HepG2 (cell line): ENCODE results near the gene SAMD4A. TPM values are rescaled to one million over a fixed set of nuclear protein-coding genes. Genes with fewer than 3 reads are reported as not detected.
A peak's percentile ranks its signal among the peaks of the same experiment; 100 is the strongest.

Source experiments
- CBX5 ChIP-seq: sonication (generic); formaldehyde crosslinking; IDR thresholded peaks from 2 replicates; pipeline ENCODE4 v1.4.0; 2020; ENCODE audit warnings: missing genetic modification reagents, borderline replicate concordance
- NFATC3 ChIP-seq: sonication (generic); formaldehyde crosslinking; IDR thresholded peaks from 2 replicates; pipeline ENCODE4 v1.5.1; 2020; ENCODE audit warnings: mild to moderate bottlenecking, missing genetic modification reagents
- PHF21A ChIP-seq: sonication (generic); formaldehyde crosslinking; IDR thresholded peaks from 2 replicates; pipeline ENCODE4 v1.5.0; 2020; ENCODE audit warnings: mild to moderate bottlenecking, missing genetic modification reagents
- PRMT3 ChIP-seq: sonication (generic); formaldehyde crosslinking; IDR thresholded peaks from 2 replicates; pipeline ENCODE4 v1.8.1; 2022; ENCODE audit warnings: low read depth, mild to moderate bottlenecking, moderate library complexity, missing genetic modification reagents, borderline replicate concordance
- TCF12 ChIP-seq, 2 experiments: fragments of 450-650 bp in 1 of 2; sonication (generic) in 1 of 2; formaldehyde crosslinking in 1 of 2; IDR thresholded peaks; 2 replicates each; pipeline versions ENCODE4 v1.6.1 to v1.8.0; 2017 to 2022; ENCODE audit warnings: antibody characterized with exemption in 1 of 2, mild to moderate bottlenecking in 1 of 2, missing genetic modification reagents in 1 of 2, moderate library complexity in 1 of 2
- ZFP36L2 ChIP-seq: sonication (generic); formaldehyde crosslinking; IDR thresholded peaks from 2 replicates; pipeline ENCODE4 v1.4.0; 2020; ENCODE audit warnings: missing genetic modification reagents
- ZNF136 ChIP-seq: sonication (generic); formaldehyde crosslinking; IDR thresholded peaks from 2 replicates; pipeline ENCODE4 v1.8.1; 2022; ENCODE audit warnings: low read depth, mild to moderate bottlenecking, moderate library complexity, missing genetic modification reagents
- ZNF205 ChIP-seq: IDR thresholded peaks from 2 replicates; pipeline ENCODE4 v1.6.1; 2018; ENCODE audit warnings: missing biosample characterization, missing genetic modification reagents
- ZNF251 ChIP-seq: sonication (generic); formaldehyde crosslinking; IDR thresholded peaks from 2 replicates; pipeline ENCODE4 v1.9.0; 2021; ENCODE audit warnings: mild to moderate bottlenecking, missing genetic modification reagents
- ZNF329 ChIP-seq: sonication (generic); formaldehyde crosslinking; IDR thresholded peaks from 2 replicates; pipeline ENCODE4 v1.9.0; 2021; ENCODE audit warnings: low read depth, mild to moderate bottlenecking, missing genetic modification reagents
- ZNF546 ChIP-seq: sonication (generic); formaldehyde crosslinking; conservative IDR thresholded peaks from 2 replicates; pipeline ENCODE4 v1.8.1; 2023; ENCODE audit warnings: mild to moderate bottlenecking, missing genetic modification reagents
- ZNF605 ChIP-seq: sonication (generic); formaldehyde crosslinking; IDR thresholded peaks from 2 replicates; pipeline ENCODE4 v1.8.0; 2022; ENCODE audit warnings: mild to moderate bottlenecking, missing genetic modification reagents
- polyA plus RNA-seq, 8 experiments: library from polyadenylated mRNA; depleted of rRNA in 3 of 8; stranded (reverse) in 7 of 8; unstranded in 1 of 8; fragments of >200 nt; fragmentation: Illumina TruSeq in 4 of 8; extraction: Trizol in 4 of 8; gene quantifications; 2 replicates each; pipeline versions ENCODE4 v1.2.1 to v1.2.3, GENCODE V29; 2011 to 2016; ENCODE audit warnings: low read depth in 4 of 8, missing spikeins in 1 of 8, mixed read lengths in 1 of 8; ENCODE audit not compliant: insufficient read depth in 1 of 8
- total RNA-seq, 5 experiments: library from RNA; depleted of rRNA; stranded (reverse); fragments of >200 nt; fragmentation: Illumina TruSeq; extraction: Trizol; gene quantifications; 2 replicates each; pipeline ENCODE4 v1.2.3, GENCODE V29; 2016; ENCODE audit warnings: low read depth in 1 of 5
- TF ChIP-seq, protein P1 (sequence below): sonication (generic); formaldehyde crosslinking; IDR thresholded peaks from one replicate; pipeline ENCODE4 v1.5.1; 2020; ENCODE audit warnings: mild to moderate bottlenecking, missing genetic modification reagents; ENCODE audit errors: not compliant biosample characterization
- TF ChIP-seq, protein P2 (sequence below): sonication (generic); formaldehyde crosslinking; IDR thresholded peaks from 2 replicates; pipeline ENCODE4 v1.8.1; 2022; ENCODE audit warnings: low read depth, mild to moderate bottlenecking, missing genetic modification reagents
- TF ChIP-seq, protein P3 (sequence below): sonication (generic); formaldehyde crosslinking; IDR thresholded peaks from 2 replicates; pipeline ENCODE4 v1.8.0; 2022; ENCODE audit warnings: missing genetic modification reagents, mild to moderate bottlenecking, inconsistent platforms, borderline replicate concordance
- TF ChIP-seq, protein P4 (sequence below): sonication (generic); formaldehyde crosslinking; IDR thresholded peaks from 2 replicates; pipeline ENCODE4 v1.4.0; 2020; ENCODE audit warnings: missing genetic modification reagents

SAMD4A gene
- total and polyA plus RNA-seq, 2 of the 13 experiments (the other 11 are each of a cell fraction or from before 2014, with no cell fraction given), result 11.8 to 13.0 TPM

DNA sequence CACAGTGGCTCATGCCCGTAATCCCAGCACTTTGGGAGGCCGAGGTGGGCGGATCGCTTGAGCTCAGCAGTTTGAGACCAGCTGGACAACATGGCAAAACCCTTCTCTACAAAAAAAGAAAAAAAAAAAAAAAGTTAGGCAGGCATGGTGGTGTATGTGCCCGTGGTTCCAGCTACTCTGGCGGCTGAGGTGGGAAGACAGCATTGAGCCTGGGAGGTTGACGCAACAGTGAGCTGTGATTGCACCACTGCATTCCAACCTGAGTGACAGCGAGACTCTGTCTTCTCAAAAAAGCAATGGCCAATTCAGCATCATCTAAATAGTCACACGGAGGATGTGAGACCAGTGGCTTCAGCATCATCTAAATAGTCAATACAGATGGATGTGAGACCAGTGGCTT lies 10.4 kb upstream of the SAMD4A start (continued):
- TF ChIP-seq, protein P1, sequence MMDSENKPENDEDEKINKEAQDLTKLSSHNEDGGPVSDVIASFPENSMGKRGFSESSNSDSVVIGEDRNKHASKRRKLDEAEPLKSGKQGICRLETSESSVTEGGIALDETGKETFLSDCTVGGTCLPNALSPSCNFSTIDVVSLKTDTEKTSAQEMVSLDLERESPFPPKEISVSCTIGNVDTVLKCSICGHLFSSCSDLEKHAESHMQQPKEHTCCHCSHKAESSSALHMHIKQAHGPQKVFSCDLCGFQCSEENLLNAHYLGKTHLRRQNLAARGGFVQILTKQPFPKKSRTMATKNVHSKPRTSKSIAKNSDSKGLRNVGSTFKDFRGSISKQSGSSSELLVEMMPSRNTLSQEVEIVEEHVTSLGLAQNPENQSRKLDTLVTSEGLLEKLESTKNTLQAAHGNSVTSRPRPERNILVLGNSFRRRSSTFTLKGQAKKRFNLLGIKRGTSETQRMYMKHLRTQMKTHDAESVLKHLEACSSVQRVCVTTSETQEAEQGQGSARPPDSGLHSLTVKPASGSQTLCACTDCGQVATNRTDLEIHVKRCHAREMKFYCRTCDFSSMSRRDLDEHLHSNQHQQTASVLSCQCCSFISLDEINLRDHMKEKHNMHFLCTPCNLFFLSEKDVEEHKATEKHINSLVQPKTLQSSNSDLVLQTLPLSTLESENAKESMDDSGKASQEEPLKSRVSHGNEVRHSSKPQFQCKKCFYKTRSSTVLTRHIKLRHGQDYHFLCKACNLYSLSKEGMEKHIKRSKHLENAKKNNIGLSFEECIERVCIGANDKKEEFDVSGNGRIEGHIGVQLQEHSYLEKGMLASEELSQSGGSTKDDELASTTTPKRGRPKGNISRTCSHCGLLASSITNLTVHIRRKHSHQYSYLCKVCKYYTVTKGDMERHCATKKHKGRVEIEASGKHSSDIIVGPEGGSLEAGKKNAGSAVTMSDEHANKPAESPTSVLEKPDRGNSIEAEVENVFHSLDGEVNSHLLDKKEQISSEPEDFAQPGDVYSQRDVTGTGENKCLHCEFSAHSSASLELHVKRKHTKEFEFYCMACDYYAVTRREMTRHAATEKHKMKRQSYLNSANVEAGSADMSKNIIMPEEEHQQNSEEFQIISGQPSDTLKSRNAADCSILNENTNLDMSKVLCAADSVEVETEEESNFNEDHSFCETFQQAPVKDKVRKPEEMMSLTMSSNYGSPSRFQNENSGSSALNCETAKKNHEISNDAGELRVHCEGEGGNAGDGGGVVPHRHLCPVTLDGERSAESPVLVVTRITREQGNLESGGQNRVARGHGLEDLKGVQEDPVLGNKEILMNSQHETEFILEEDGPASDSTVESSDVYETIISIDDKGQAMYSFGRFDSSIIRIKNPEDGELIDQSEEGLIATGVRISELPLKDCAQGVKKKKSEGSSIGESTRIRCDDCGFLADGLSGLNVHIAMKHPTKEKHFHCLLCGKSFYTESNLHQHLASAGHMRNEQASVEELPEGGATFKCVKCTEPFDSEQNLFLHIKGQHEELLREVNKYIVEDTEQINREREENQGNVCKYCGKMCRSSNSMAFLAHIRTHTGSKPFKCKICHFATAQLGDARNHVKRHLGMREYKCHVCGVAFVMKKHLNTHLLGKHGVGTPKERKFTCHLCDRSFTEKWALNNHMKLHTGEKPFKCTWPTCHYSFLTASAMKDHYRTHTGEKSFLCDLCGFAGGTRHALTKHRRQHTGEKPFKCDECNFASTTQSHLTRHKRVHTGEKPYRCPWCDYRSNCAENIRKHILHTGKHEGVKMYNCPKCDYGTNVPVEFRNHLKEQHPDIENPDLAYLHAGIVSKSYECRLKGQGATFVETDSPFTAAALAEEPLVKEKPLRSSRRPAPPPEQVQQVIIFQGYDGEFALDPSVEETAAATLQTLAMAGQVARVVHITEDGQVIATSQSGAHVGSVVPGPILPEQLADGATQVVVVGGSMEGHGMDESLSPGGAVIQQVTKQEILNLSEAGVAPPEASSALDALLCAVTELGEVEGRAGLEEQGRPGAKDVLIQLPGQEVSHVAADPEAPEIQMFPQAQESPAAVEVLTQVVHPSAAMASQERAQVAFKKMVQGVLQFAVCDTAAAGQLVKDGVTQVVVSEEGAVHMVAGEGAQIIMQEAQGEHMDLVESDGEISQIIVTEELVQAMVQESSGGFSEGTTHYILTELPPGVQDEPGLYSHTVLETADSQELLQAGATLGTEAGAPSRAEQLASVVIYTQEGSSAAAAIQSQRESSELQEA (CRISPR knock-in tag), result no peak
- TF ChIP-seq ZNF329 (CRISPR knock-in tag) (no peak), NFATC3 (CRISPR knock-in tag) (no peak), ZNF546 (no peak), ZNF205 (CRISPR knock-in tag) (no peak), CBX5 (CRISPR knock-in tag) (no peak), ZNF605 (CRISPR knock-in tag) (0 out of 2 replicates have a peak, but pooled peaks have one; percentile 22), ZNF251 (CRISPR knock-in tag) (no peak), PRMT3 (no peak), ZNF136 (no peak), ZFP36L2 (CRISPR knock-in tag) (no peak), PHF21A (no peak; the same call in 1 of the 2 replicates), TCF12 (IDR thresholded peaks at IDR 0.05) (no peak), TCF12 (CRISPR knock-in tag; IDR thresholded peaks at IDR 0.05) (no peak)
- TF ChIP-seq, protein P2, sequence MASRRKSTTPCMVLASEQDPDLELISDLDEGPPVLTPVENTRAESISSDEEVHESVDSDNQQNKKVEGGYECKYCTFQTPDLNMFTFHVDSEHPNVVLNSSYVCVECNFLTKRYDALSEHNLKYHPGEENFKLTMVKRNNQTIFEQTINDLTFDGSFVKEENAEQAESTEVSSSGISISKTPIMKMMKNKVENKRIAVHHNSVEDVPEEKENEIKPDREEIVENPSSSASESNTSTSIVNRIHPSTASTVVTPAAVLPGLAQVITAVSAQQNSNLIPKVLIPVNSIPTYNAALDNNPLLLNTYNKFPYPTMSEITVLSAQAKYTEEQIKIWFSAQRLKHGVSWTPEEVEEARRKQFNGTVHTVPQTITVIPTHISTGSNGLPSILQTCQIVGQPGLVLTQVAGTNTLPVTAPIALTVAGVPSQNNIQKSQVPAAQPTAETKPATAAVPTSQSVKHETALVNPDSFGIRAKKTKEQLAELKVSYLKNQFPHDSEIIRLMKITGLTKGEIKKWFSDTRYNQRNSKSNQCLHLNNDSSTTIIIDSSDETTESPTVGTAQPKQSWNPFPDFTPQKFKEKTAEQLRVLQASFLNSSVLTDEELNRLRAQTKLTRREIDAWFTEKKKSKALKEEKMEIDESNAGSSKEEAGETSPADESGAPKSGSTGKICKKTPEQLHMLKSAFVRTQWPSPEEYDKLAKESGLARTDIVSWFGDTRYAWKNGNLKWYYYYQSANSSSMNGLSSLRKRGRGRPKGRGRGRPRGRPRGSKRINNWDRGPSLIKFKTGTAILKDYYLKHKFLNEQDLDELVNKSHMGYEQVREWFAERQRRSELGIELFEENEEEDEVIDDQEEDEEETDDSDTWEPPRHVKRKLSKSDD, result peak; percentile 52; the same call in 1 of the 2 replicates
- TF ChIP-seq, protein P3, sequence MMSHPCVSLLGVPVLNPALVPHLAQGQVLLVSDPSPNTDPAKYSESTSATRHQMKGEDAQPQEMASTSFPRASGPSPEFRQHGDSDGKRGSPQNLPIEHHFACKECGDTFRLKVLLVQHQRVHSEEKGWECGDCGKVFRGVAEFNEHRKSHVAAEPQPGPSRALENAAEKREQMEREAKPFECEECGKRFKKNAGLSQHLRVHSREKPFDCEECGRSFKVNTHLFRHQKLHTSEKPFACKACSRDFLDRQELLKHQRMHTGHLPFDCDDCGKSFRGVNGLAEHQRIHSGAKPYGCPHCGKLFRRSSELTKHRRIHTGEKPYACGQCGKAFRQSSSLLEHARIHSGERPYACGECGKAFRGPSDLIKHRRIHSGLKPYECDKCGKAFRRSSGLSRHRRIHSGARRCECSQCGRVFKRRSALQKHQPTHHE (CRISPR knock-in tag), result no peak
- TF ChIP-seq, protein P4, sequence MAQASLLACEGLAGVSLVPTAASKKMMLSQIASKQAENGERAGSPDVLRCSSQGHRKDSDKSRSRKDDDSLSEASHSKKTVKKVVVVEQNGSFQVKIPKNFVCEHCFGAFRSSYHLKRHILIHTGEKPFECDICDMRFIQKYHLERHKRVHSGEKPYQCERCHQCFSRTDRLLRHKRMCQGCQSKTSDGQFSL (CRISPR knock-in tag), result no peak
